ENCODE results near the gene RHOF.

DNA sequence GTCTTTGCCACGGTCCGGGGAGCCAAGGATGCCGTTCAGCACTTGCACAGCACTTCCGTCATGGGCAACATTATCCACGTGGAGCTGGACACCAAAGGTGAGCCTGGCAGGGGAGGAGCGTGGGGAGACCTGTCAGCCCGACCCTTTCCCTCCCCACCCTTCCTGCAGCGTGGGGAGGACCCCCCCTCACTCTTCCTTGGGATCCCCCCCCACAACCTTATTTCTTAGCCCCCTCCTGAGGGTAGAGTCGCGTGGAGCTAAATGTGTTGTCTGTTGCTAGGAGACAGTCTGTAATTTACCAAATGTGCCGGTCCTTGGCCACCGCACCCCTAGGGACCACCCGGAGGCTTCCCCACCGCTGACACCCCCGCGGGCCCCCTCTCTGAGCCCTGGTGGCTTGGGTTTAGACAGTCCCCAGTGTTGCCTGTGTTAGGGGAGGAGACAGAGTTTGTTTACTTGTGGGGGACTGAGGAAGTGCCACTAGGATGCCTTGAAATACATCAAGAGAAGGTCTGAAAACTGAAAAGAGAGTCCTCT, 12.6 kb upstream of the RHOF start:
- TF ChIP-seq, protein P1, sequence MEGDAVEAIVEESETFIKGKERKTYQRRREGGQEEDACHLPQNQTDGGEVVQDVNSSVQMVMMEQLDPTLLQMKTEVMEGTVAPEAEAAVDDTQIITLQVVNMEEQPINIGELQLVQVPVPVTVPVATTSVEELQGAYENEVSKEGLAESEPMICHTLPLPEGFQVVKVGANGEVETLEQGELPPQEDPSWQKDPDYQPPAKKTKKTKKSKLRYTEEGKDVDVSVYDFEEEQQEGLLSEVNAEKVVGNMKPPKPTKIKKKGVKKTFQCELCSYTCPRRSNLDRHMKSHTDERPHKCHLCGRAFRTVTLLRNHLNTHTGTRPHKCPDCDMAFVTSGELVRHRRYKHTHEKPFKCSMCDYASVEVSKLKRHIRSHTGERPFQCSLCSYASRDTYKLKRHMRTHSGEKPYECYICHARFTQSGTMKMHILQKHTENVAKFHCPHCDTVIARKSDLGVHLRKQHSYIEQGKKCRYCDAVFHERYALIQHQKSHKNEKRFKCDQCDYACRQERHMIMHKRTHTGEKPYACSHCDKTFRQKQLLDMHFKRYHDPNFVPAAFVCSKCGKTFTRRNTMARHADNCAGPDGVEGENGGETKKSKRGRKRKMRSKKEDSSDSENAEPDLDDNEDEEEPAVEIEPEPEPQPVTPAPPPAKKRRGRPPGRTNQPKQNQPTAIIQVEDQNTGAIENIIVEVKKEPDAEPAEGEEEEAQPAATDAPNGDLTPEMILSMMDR (IDR thresholded peaks at IDR 0.05): no peak
- no peak for TF ChIP-seq POLR2A (IDR thresholded peaks at IDR 0.05)
